Muscle layer of colon (tissue), 2 donors: ENCODE data around the gene PCBD2.

Experiments used
- H3K27ac ChIP-seq: one replicate; pipeline ENCODE4 v1.7.0; 2013; ENCODE audit warnings: low read depth, mild to moderate bottlenecking, low read length, moderate library complexity
- H3K27me3 ChIP-seq, 2 donors: one replicate each; pipeline ENCODE4 v1.7.0; 2013; ENCODE audit warnings: low read length in 2 of 2, mild to moderate bottlenecking in 2 of 2; ENCODE audit not compliant: insufficient read depth in 2 of 2, control insufficient read depth in 1 of 2
- H3K36me3 ChIP-seq: one replicate; pipeline ENCODE4 v1.7.0; 2013; ENCODE audit warnings: mild to moderate bottlenecking, low read length; ENCODE audit not compliant: insufficient read depth
- H3K4me1 ChIP-seq: one replicate; pipeline ENCODE4 v1.7.0; 2013; ENCODE audit warnings: mild to moderate bottlenecking, low read length; ENCODE audit not compliant: insufficient read depth
- H3K4me3 ChIP-seq, 2 donors: one replicate each; pipeline ENCODE4 v1.7.0; 2013; ENCODE audit warnings: low read length in 2 of 2, low read depth in 1 of 2, mild to moderate bottlenecking in 1 of 2, moderate library complexity in 1 of 2
- H3K9ac ChIP-seq: one replicate; pipeline ENCODE4 v1.7.0; 2013; ENCODE audit warnings: low read length
- H3K9me3 ChIP-seq: one replicate; pipeline ENCODE4 v1.7.0; 2013; ENCODE audit warnings: mild to moderate bottlenecking, low read length
- donor health status: abdominal sarcoma.
- donor health status: Adenocarcinoma of cecum.

The PCBD2 gene

GRCh38 chr5:135009736-135010501, 105.0 kb downstream of the PCBD2 start:
- Histone ChIP-seq H3K9ac (no peak overlapping the region), H3K27ac (no peak overlapping the region), H3K4me1 (peaks cover 29% of the 10 kb centered on the region), H3K4me3 (no peak overlapping the region), H3K36me3 (no peaks in the 10 kb centered on the region), H3K27me3 (no peaks in the 10 kb centered on the region), H3K9me3 (no peaks in the 10 kb centered on the region)

GRCh38 chr5:135010502-135011354, 105.8 kb downstream of the PCBD2 start:
- no peak overlapping the region for H3K9ac ChIP-seq
- H3K27me3 ChIP-seq: no peaks in the 10 kb centered on the region
- H3K27ac ChIP-seq: no peak overlapping the region
- H3K36me3 ChIP-seq: no peaks in the 10 kb centered on the region
- H3K4me1 ChIP-seq: peaks cover 29% of the 10 kb centered on the region
- no peak overlapping the region for H3K4me3 ChIP-seq
- no peaks in the 10 kb centered on the region for H3K9me3 ChIP-seq

GRCh38 chr5:135011355-135012032, 106.6 kb downstream of the PCBD2 start:
- no peak overlapping the region for H3K9ac ChIP-seq
- no peaks in the 10 kb centered on the region for H3K36me3 ChIP-seq
- no peak overlapping the region for H3K27ac ChIP-seq
- H3K9me3 ChIP-seq: no peaks in the 10 kb centered on the region
- no peak overlapping the region for H3K4me3 ChIP-seq
- H3K4me1 ChIP-seq: peaks cover 29% of the 10 kb centered on the region
- no peaks in the 10 kb centered on the region for H3K27me3 ChIP-seq

GRCh38 chr5:135012033-135012588, 107.2 kb downstream of the PCBD2 start:
- Histone ChIP-seq H3K27ac (no peak overlapping the region), H3K36me3 (no peaks in the 10 kb centered on the region)

More at GRCh38 chr5:135012033-135012588, 107.2 kb downstream of the PCBD2 start:
- no peaks in the 10 kb centered on the region for H3K9me3 ChIP-seq
- H3K4me3 ChIP-seq: no peak overlapping the region
- no peaks in the 10 kb centered on the region for H3K27me3 ChIP-seq
- H3K4me1 ChIP-seq: peaks cover 29% of the 10 kb centered on the region
- H3K9ac ChIP-seq: no peak overlapping the region
